Nephron (organoid): Measurements from ENCODE around the gene IKBKE.

Experiments
- H3K27ac Mint-ChIP-seq, 3 experiments: 2 replicates each; pipeline ENCODE4 v1.8.0; 2020; ENCODE audit warnings: mixed read lengths in 3 of 3, mild to moderate bottlenecking in 2 of 3, moderate library complexity in 1 of 3
- H3K27me3 Mint-ChIP-seq: 2 replicates; pipeline ENCODE4 v1.8.0; 2021; ENCODE audit warnings: low read depth, mild to moderate bottlenecking, moderate library complexity, mixed read lengths
- H3K36me3 Mint-ChIP-seq: 2 replicates; pipeline ENCODE4 v1.8.0; 2020; ENCODE audit warnings: low read depth, mixed read lengths
- H3K4me1 Mint-ChIP-seq: 2 replicates; pipeline ENCODE4 v1.8.0; 2020; ENCODE audit warnings: mixed read lengths
- H3K4me3 Mint-ChIP-seq, 3 experiments: 2 replicates each; pipeline ENCODE4 v1.8.0; 2020; ENCODE audit warnings: mild to moderate bottlenecking in 3 of 3, mixed read lengths in 3 of 3, moderate library complexity in 2 of 3
- H3K9me3 Mint-ChIP-seq: 2 replicates; pipeline ENCODE4 v1.8.0; 2020; ENCODE audit warnings: mixed read lengths
- TF ChIP-seq, protein P1 (sequence below), 3 experiments: fragments of 200-600 bp; sonication (generic); IDR thresholded peaks; one replicate each; pipeline ENCODE4 v1.5.0; 2021; ENCODE audit warnings: antibody characterized with exemption in 3 of 3; ENCODE audit not compliant: unreplicated experiment in 3 of 3

The IKBKE gene

DNA sequence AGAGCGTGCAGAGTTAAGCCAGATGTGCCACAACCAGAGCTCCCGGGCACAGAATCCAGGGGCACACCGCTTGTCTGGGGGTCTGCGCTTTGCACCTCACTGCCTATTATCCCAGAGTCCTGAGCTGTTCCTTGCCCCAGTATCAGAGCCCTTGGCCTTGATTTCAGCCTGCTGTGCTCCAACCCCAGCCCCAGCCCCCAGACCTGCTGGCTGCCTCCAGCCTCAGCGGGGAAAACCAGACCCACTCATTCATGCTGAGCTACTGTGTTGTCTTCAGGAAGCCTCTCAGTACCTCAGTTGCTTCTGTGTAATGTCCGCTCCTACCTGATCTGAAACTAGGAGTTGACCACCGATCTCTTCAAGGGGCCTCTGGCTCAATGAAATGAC is 1.1 kb downstream of the IKBKE start:
- Mint-ChIP-seq H3K36me3 (peaks cover 16% of the 10 kb centered on the region), H3K27ac (peak overlapping the region; percentile 68 to 91 (median 79)), H3K4me3 (peak overlapping the region; percentile 78 to 84 (median 80)), H3K4me1 (peaks cover 56% of the 10 kb centered on the region), H3K27me3 (peaks cover 19% of the 10 kb centered on the region), H3K9me3 (no peaks in the 10 kb centered on the region)
- TF ChIP-seq, protein P1, sequence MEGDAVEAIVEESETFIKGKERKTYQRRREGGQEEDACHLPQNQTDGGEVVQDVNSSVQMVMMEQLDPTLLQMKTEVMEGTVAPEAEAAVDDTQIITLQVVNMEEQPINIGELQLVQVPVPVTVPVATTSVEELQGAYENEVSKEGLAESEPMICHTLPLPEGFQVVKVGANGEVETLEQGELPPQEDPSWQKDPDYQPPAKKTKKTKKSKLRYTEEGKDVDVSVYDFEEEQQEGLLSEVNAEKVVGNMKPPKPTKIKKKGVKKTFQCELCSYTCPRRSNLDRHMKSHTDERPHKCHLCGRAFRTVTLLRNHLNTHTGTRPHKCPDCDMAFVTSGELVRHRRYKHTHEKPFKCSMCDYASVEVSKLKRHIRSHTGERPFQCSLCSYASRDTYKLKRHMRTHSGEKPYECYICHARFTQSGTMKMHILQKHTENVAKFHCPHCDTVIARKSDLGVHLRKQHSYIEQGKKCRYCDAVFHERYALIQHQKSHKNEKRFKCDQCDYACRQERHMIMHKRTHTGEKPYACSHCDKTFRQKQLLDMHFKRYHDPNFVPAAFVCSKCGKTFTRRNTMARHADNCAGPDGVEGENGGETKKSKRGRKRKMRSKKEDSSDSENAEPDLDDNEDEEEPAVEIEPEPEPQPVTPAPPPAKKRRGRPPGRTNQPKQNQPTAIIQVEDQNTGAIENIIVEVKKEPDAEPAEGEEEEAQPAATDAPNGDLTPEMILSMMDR (IDR thresholded peaks at IDR 0.05; ENCODE audit: unreplicated experiment in 3 of 3), result no peak

GRCh38 chr1:206472024-206472423 is 1.7 kb downstream of the IKBKE start:
- H3K27ac Mint-ChIP-seq, result peak overlapping the region; percentile 62 to 91 (median 78)
- H3K4me3 Mint-ChIP-seq, result peak overlapping the region; percentile 78 to 84 (median 80)
- H3K4me1 Mint-ChIP-seq, result peaks cover 50% of the 10 kb centered on the region
- TF ChIP-seq, protein P1 (IDR thresholded peaks at IDR 0.05; ENCODE audit: unreplicated experiment in 3 of 3), result no peak
- peaks cover 16% of the 10 kb centered on the region for H3K27me3 Mint-ChIP-seq
- peaks cover 16% of the 10 kb centered on the region for H3K36me3 Mint-ChIP-seq
- no peaks in the 10 kb centered on the region for H3K9me3 Mint-ChIP-seq

DNA sequence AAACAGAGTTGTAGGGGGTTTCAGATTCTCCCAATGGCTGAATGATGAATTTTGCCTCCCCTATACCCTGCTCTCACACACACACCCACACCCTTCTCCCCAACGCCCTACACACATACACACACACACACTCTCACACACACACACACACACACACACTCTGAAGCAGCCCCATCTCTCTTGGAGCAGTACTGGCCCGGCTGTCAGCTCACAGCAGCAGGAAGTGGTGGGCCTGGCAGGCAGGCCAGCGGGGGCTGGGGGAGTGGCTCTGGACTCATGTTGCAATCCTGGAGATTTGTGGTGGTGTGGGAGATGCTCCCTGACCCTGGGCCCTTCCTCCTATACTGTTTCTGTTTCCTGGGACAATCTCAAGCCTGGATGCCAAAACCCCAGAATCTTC is 2.2 kb downstream of the IKBKE start:
- H3K36me3 Mint-ChIP-seq, result peaks cover 16% of the 10 kb centered on the region
- H3K27me3 Mint-ChIP-seq, result peaks cover 14% of the 10 kb centered on the region
- peak overlapping the region; percentile 55 to 73 (median 71) for H3K4me3 Mint-ChIP-seq
- TF ChIP-seq, protein P1 (IDR thresholded peaks at IDR 0.05; ENCODE audit: unreplicated experiment in 3 of 3), result no peak
- peaks cover 46% of the 10 kb centered on the region for H3K4me1 Mint-ChIP-seq
- peak overlapping the region; percentile 37 to 78 (median 62) for H3K27ac Mint-ChIP-seq
- H3K9me3 Mint-ChIP-seq, result no peaks in the 10 kb centered on the region

- Mint-ChIP-seq H3K36me3 (peaks cover 16% of the 10 kb centered on the region), H3K4me3 (peak overlapping the region; percentile 55 to 73 (median 71)), H3K9me3 (no peaks in the 10 kb centered on the region), H3K27me3 (peaks cover 14% of the 10 kb centered on the region), H3K4me1 (peaks cover 41% of the 10 kb centered on the region), H3K27ac (peak overlapping the region in 1 of 3 experiments; percentile 37)
- TF ChIP-seq, protein P1 (IDR thresholded peaks at IDR 0.05; ENCODE audit: unreplicated experiment in 3 of 3), result no peak
These were observed 2.6 kb downstream of the IKBKE start for GRCh38 chr1:206472886-206473285.

DNA sequence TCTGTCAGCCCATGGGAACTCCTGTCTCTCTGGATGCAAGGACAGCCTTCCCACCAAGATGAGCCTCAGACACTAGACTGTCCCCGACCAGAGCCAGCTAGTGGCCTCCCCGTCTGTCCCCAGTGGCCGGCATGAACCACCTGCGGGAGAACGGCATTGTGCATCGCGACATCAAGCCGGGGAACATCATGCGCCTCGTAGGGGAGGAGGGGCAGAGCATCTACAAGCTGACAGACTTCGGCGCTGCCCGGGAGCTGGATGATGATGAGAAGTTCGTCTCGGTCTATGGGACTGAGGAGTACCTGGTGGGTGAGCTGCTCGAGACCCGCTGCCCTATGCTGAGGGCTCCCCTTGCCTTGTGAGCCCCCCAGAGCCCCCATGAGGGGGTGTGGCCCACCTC is 5.8 kb downstream of the IKBKE start:
- Mint-ChIP-seq H3K27me3 (peaks cover 6% of the 10 kb centered on the region), H3K27ac (no peak overlapping the region), H3K36me3 (peaks cover 20% of the 10 kb centered on the region), H3K4me3 (no peak overlapping the region), H3K9me3 (no peaks in the 10 kb centered on the region), H3K4me1 (peaks cover 26% of the 10 kb centered on the region)
- TF ChIP-seq, protein P1 (IDR thresholded peaks at IDR 0.05; ENCODE audit: unreplicated experiment in 3 of 3), result no peak

GRCh38 chr1:206476591-206476990 is 6.3 kb downstream of the IKBKE start:
- Mint-ChIP-seq H3K9me3 (no peaks in the 10 kb centered on the region), H3K27me3 (peaks cover 6% of the 10 kb centered on the region), H3K4me1 (peaks cover 21% of the 10 kb centered on the region), H3K4me3 (no peak overlapping the region), H3K27ac (no peak overlapping the region), H3K36me3 (peaks cover 20% of the 10 kb centered on the region)
- TF ChIP-seq, protein P1 (IDR thresholded peaks at IDR 0.05; ENCODE audit: unreplicated experiment in 3 of 3), result no peak
